ENCODE data around the gene CCDC32. TPM values are rescaled to one million over a fixed set of nuclear protein-coding genes. Genes with fewer than 3 reads are reported as not detected.

CCDC32 gene
- total and polyA plus RNA-seq, 12 donors: 28.4 to 42.8 (median 37.7) TPM

DNA sequence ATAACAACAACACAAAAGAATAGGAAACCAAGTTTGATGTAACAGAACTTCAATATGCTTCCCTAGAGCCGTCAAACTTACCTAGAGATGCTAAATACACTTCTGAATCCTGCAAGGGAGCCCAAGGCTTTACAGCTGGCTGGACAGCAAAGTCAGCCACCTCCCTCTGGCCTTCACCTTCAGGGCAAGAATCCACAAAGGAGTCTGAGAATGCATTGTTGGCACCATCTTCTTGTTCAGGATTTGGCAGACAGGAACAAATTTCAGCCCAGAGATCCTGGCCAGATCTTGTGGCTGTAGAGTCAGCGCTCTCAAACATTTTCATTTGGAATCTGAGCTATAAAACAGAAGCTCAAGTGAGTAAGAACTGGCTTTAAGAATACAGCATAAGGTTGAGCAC is 2.2 kb downstream of the CCDC32 start:
- WGBS, 4 donors: 35 to 46% (median 43%) methylated on average over 2 of the region's 2 CpGs
- peak in 6 of 7 donors; percentile 39 to 74 (median 68) for DNase-seq
- Histone ChIP-seq H3K4me3 (no peak overlapping the region), H3K36me3 (replicated peaks in 1 of 2) (no peaks in the 10 kb centered on the region), H3K4me1 (replicated peaks in 1 of 2) (peaks cover 0 to 33% of the 10 kb centered on the region in 2 donors), H3K27me3 (no peaks in the 10 kb centered on the region), H3K27ac (peak overlapping the region in 3 of 5 donors; percentile 15 to 64 (median 15)), H3K9me3 (replicated peaks in 1 of 3) (no peaks in the 10 kb centered on the region)
- peak in 1 of 2 donors; percentile 27 for TF ChIP-seq POLR2A (IDR thresholded peaks at IDR 0.05)
- TF ChIP-seq, protein P1, sequence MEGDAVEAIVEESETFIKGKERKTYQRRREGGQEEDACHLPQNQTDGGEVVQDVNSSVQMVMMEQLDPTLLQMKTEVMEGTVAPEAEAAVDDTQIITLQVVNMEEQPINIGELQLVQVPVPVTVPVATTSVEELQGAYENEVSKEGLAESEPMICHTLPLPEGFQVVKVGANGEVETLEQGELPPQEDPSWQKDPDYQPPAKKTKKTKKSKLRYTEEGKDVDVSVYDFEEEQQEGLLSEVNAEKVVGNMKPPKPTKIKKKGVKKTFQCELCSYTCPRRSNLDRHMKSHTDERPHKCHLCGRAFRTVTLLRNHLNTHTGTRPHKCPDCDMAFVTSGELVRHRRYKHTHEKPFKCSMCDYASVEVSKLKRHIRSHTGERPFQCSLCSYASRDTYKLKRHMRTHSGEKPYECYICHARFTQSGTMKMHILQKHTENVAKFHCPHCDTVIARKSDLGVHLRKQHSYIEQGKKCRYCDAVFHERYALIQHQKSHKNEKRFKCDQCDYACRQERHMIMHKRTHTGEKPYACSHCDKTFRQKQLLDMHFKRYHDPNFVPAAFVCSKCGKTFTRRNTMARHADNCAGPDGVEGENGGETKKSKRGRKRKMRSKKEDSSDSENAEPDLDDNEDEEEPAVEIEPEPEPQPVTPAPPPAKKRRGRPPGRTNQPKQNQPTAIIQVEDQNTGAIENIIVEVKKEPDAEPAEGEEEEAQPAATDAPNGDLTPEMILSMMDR (IDR thresholded peaks at IDR 0.05): no peak
- intact Hi-C loops (cut with DNase I): no loop called here

DNA sequence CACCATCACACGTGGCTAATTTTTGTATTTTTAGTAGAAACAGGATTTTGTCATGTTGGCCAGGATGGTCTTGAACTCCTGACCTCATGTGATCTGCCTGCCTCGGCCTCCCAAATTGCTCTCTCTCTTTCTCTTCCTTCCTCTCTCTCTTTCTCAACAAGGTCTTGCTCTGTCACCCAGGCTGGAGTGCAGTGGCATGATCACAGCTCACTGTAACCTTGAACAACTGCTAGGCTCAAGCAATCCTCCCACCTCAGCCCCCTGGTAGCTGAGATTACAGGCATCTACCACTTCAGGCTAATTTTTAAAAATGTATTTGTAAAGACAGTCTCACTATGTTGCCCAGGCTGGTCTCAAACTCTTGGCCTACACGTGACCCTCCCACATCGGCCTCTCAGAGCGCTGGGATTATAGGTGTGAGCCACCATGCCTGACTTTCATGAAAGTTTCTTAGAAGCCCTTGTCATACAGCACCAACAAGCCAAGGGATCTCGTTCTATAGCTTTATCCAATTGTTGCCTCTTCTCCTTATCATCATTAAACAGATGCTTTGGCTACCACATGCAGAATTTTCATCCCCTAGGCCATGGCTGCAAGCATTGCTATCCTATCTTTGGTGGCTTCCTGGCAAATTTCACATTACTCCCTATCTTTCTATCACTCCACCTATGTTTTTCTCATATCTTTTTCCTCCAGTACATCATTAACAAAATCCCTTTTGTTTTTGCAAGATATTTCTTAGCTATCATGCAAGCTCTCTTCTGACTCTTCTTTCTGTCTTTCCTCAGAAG is 5.7 kb downstream of the CCDC32 start:
- intact Hi-C loops (cut with DNase I): no loop called here
- H3K36me3 ChIP-seq (replicated peaks in 1 of 2): peaks cover 0 to 13% of the 10 kb centered on the region in 2 donors
- H3K4me3 ChIP-seq: no peak overlapping the region

DNA sequence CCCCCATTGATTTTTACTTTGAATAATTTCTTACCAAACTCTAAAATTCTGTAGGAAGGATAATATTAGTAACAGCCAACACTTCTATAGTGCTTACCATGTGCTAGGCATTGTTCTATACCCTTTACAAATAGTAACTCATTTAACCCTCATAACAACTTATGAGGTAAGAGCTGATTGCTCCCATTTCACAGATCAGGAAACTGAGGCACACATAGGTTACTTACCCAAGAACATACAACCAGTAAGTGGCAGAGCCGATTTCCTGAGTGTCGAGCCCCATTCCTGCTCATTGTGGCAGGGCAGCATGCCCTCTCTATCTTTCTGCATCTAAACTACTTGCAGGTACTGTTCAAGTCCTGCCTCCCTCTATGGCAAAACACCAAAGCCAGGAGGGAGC is 9.0 kb downstream of the CCDC32 start:
- DNase-seq: no peak
- H3K9me3 ChIP-seq (replicated peaks in 1 of 3): no peaks in the 10 kb centered on the region
- no peak for TF ChIP-seq POLR2A (IDR thresholded peaks at IDR 0.05)
- TF ChIP-seq, protein P1 (IDR thresholded peaks at IDR 0.05): no peak
- intact Hi-C loops (cut with DNase I): no loop called here
- peaks cover 0 to 10% of the 10 kb centered on the region in 2 donors for H3K4me1 ChIP-seq (replicated peaks in 1 of 2)
- WGBS, 4 donors: 94 to 100% (median 98%) methylated on average over 2 of the region's 2 CpGs
- no peak overlapping the region for H3K27ac ChIP-seq
- peaks cover 0 to 22% of the 10 kb centered on the region in 2 donors for H3K36me3 ChIP-seq (replicated peaks in 1 of 2)
- H3K27me3 ChIP-seq: no peaks in the 10 kb centered on the region
- no peak overlapping the region for H3K4me3 ChIP-seq

More for the DNA sequence above, 5.7 kb downstream of the CCDC32 start:
- TF ChIP-seq POLR2A (IDR thresholded peaks at IDR 0.05): no peak
- TF ChIP-seq, protein P1 (IDR thresholded peaks at IDR 0.05): no peak
- WGBS, 4 donors: 80 to 82% (median 81%) methylated on average over 6 of the region's 6 CpGs
- Histone ChIP-seq H3K4me1 (replicated peaks in 1 of 2) (peaks cover 0 to 28% of the 10 kb centered on the region in 2 donors), H3K27me3 (no peaks in the 10 kb centered on the region), H3K27ac (no peak overlapping the region), H3K9me3 (replicated peaks in 1 of 3) (no peaks in the 10 kb centered on the region)
- DNase-seq: no peak

DNA sequence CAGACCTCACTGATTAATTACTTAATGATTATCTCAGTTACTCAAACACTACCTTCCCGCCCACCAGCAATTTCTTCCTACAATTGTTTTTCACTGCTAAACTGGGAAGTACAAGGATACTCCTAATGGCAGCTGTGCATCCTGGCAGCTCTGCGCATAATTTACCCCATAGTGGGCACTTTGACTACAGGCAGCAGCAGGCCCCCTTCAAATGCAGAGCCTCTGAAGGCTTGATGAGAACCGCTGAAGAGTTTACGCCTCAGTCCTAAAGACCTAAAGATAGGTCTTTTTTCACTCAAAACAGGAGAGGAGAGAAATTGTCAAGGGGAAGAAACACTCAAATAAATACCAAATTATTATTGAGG is 10.7 kb downstream of the CCDC32 start:
- peaks cover 0 to 6% of the 10 kb centered on the region in 2 donors for H3K4me1 ChIP-seq (replicated peaks in 1 of 2)
- H3K36me3 ChIP-seq (replicated peaks in 1 of 2): peaks cover 0 to 22% of the 10 kb centered on the region in 2 donors
- H3K9me3 ChIP-seq (replicated peaks in 1 of 3): no peaks in the 10 kb centered on the region
- H3K27me3 ChIP-seq: no peaks in the 10 kb centered on the region
- 64 to 91% (median 82%) methylated on average over 4 of the region's 4 CpGs for whole genome bisulfite sequencing, 4 donors
- no peak overlapping the region for H3K27ac ChIP-seq
- DNase-seq: no peak
- no peak for TF ChIP-seq POLR2A (IDR thresholded peaks at IDR 0.05)
- TF ChIP-seq, protein P1 (IDR thresholded peaks at IDR 0.05): no peak
- H3K4me3 ChIP-seq: no peak overlapping the region
- intact Hi-C loops (cut with DNase I): no loop called here
